ENCODE data around the gene VWC2L.

VWC2L gene

GRCh38 chr2:214451516-214452275 lies 40.8 kb downstream of the VWC2L start:
- no peak for DNase-seq (ENCODE audit: low read depth)

GRCh38 chr2:214465363-214466146 lies 54.7 kb downstream of the VWC2L start:
- peak; percentile 33 for DNase-seq (ENCODE audit: low read depth)
- no peak overlapping the region for H3K4me3 ChIP-seq (ENCODE audit: low read depth, low read length)
- no peak for TF ChIP-seq CTCF (conservative IDR thresholded peaks at IDR 0.05; ENCODE audit: low read depth, low read length)

More at GRCh38 chr2:214451516-214452275, 40.8 kb downstream of the VWC2L start:
- H3K4me3 ChIP-seq (ENCODE audit: low read depth, low read length): no peak overlapping the region
- TF ChIP-seq CTCF (conservative IDR thresholded peaks at IDR 0.05; ENCODE audit: low read depth, low read length): no peak

DNA sequence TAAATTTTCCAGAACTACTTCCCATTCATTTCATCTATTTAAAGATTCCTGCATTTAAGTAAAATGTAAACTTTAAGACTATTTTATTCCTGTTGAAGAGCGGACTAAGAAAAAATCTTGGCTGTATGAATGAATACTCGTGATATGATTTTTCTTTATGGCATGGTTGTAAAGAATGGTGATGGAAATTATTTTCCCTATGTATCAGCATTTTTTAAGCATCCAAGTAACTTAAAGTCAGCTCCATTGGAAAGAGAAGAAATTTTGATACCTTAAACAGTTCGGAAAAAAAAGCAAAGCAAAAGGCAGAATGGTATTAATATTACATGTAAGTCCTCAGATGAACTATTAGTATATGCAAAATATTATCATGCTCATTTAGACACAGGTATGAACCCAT lies 58.9 kb downstream of the VWC2L start:
- TF ChIP-seq CTCF (conservative IDR thresholded peaks at IDR 0.05; ENCODE audit: low read depth, low read length): no peak
- no peak overlapping the region for H3K4me3 ChIP-seq (ENCODE audit: low read depth, low read length)
- DNase-seq (ENCODE audit: low read depth): no peak

DNA sequence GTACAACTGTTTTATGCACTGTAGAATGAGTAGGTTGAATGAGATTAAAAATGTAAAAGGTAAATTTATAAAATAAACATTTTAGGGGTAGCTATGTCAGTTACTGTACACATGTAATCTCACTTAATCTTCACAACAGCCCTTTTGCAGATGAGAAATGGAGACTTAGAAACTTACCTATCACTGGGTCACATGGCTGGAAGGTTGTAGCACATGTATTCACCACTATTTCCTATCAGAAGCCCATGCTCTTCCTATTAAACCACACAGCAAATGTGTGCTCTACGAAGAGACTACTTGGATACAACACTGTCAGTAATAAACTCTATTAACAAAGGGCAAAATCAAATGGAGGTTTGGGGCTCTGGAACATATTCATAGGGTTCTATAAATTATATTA lies 60.5 kb downstream of the VWC2L start:
- no peak overlapping the region for H3K4me3 ChIP-seq (ENCODE audit: low read depth, low read length)
- no peak for DNase-seq (ENCODE audit: low read depth)
- no peak for TF ChIP-seq CTCF (conservative IDR thresholded peaks at IDR 0.05; ENCODE audit: low read depth, low read length)

GRCh38 chr2:214471990-214472389 lies 61.1 kb downstream of the VWC2L start:
- H3K4me3 ChIP-seq (ENCODE audit: low read depth, low read length): no peak overlapping the region
- no peak for DNase-seq (ENCODE audit: low read depth)
- no peak for TF ChIP-seq CTCF (conservative IDR thresholded peaks at IDR 0.05; ENCODE audit: low read depth, low read length)

DNA sequence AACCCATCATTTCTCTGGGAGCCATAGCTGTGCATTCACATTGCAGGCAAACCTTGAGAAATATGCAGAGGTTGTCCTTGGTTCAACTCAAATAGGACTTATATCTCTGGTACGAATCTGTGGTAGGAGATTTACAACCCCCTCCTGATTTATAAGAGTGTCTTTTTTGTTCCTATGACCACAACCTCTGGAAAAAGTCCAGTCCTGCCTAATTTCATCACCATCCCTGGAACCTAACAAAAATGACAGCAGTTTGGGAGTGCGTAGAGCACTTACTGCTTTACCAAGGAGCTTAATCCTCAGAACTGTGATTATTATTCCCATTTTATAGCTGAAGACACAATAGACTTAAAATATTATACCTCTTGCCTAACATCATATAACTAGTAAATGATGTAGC lies 66.5 kb downstream of the VWC2L start:
- no peak for TF ChIP-seq CTCF (conservative IDR thresholded peaks at IDR 0.05; ENCODE audit: low read depth, low read length)
- DNase-seq (ENCODE audit: low read depth): no peak

More for the DNA sequence above, 66.5 kb downstream of the VWC2L start:
- H3K4me3 ChIP-seq (ENCODE audit: low read depth, low read length): no peak overlapping the region

Measured in choroid plexus epithelial cell (primary cell).